ENCODE results near the gene MUCL3.
"Not testable (repeated sequence)": the region's sequence is repeated elsewhere in the genome, so short reads cannot be mapped to it uniquely, and the experiment has no call there.

The MUCL3 gene

GRCh38 chr6:30983439-30983838 lies 42.7 kb downstream of the MUCL3 start, which contains the start of gene MUC21:
Gene MUC21 (plus strand): TSS chr6:30983718. CDS start chr6:30983959, 241 bp downstream.
- DNase-seq (ENCODE audit: low read depth), result no peak

GRCh38 chr6:30985490-30985889 lies 44.7 kb downstream of the MUCL3 start:
- DNase-seq (ENCODE audit: low read depth), result no peak

GRCh38 chr6:30987304-30987703 lies 46.5 kb downstream of the MUCL3 start:
- DNase-seq (ENCODE audit: low read depth), result no peak

- no peak for DNase-seq (ENCODE audit: low read depth)
These were observed 47.5 kb downstream of the MUCL3 start for GRCh38 chr6:30988209-30988825.

- no peak for DNase-seq (ENCODE audit: low read depth)
These were observed 49.8 kb downstream of the MUCL3 start for GRCh38 chr6:30990422-30991086.

- DNase-seq (ENCODE audit: low read depth), result no peak
These were observed 51.1 kb downstream of the MUCL3 start for GRCh38 chr6:30991891-30992290.

GRCh38 chr6:30997301-30997700 lies 56.5 kb downstream of the MUCL3 start:
- DNase-seq (ENCODE audit: low read depth), result no peak

- no peak for DNase-seq (ENCODE audit: low read depth)
These were observed 58.0 kb downstream of the MUCL3 start for GRCh38 chr6:30998785-30999184.

- not testable (repeated sequence) for DNase-seq (ENCODE audit: low read depth)
These were observed 59.5 kb downstream of the MUCL3 start for GRCh38 chr6:31000067-31000860.

GRCh38 chr6:31001281-31001888 lies 60.6 kb downstream of the MUCL3 start:
- no peak for DNase-seq (ENCODE audit: low read depth)

- DNase-seq (ENCODE audit: low read depth), result no peak
These were observed 61.7 kb downstream of the MUCL3 start for GRCh38 chr6:31002471-31002870.

Data from stimulated activated CD8-positive, alpha-beta memory T cell treated with anti-CD3 and anti-CD28 coated beads, Interleukin-12 subunit alpha, Interleukin-12 subunit beta, amount 100 ng/mL, for 4 hours (primary cell).